Germinal center (tissue), 1 donor: ENCODE data around the gene KLHL14.
"Not testable (repeated sequence)": the region's sequence is repeated elsewhere in the genome, so short reads cannot be mapped to it uniquely, and the experiment has no call there.

Experiments used
- DNase-seq: peaks from one replicate; pipeline ENCODE4 v3.0.0; 2012; ENCODE audit warnings: mixed read lengths, low spot score

Gene KLHL14

GRCh38 chr18:32772581-32773381, at the start of gene KLHL14:
Gene KLHL14, minus strand, starts transcription at chr18:32773023. Its CDS starts 2,432 bp downstream, at chr18:32770591.
- peak; percentile 52 for DNase-seq

- DNase-seq, result no peak
Measured at GRCh38 chr18:32822197-32822596, 49.4 kb upstream of the KLHL14 start.

GRCh38 chr18:32815881-32816280, 43.1 kb upstream of the KLHL14 start:
- DNase-seq, result peak; percentile 14

- DNase-seq, result no peak
Measured at GRCh38 chr18:32812342-32812741, 39.5 kb upstream of the KLHL14 start.

GRCh38 chr18:32810314-32810713, 37.5 kb upstream of the KLHL14 start:
- no peak for DNase-seq

- no peak for DNase-seq
Measured at GRCh38 chr18:32805354-32805753, 32.5 kb upstream of the KLHL14 start.

GRCh38 chr18:32804134-32804888, 31.5 kb upstream of the KLHL14 start:
- DNase-seq, result peak; percentile 21

- peak; percentile 71 for DNase-seq
Measured at GRCh38 chr18:32803568-32803967, 30.7 kb upstream of the KLHL14 start.

GRCh38 chr18:32802591-32803451, 30.0 kb upstream of the KLHL14 start:
- DNase-seq, result peak; percentile 33

GRCh38 chr18:32801228-32801627, 28.4 kb upstream of the KLHL14 start:
- no peak for DNase-seq

- DNase-seq, result no peak
Measured at GRCh38 chr18:32798209-32798960, 25.6 kb upstream of the KLHL14 start.

GRCh38 chr18:32794667-32795066, 21.8 kb upstream of the KLHL14 start:
- DNase-seq, result not testable (repeated sequence)

- DNase-seq, result no peak
Measured at GRCh38 chr18:32779010-32779409, 6.2 kb upstream of the KLHL14 start.

- no peak for DNase-seq
Measured at GRCh38 chr18:32777049-32777448, 4.2 kb upstream of the KLHL14 start.

GRCh38 chr18:32776561-32776960, 3.7 kb upstream of the KLHL14 start:
- DNase-seq, result no peak

GRCh38 chr18:32775628-32776027, 2.8 kb upstream of the KLHL14 start:
- no peak for DNase-seq

- DNase-seq, result peak; percentile 52
Measured at GRCh38 chr18:32773382-32773712, 524 bp upstream of the KLHL14 start.

GRCh38 chr18:32771871-32772580, 797 bp downstream of the KLHL14 start:
- DNase-seq, result peak; percentile 51

- peak; percentile 59 for DNase-seq
Measured at GRCh38 chr18:32771169-32771751, 1.6 kb downstream of the KLHL14 start.

GRCh38 chr18:32770666-32771168, 2.1 kb downstream of the KLHL14 start:
- peak; percentile 38 for DNase-seq
